ENCODE results near the gene SLC6A5. TPM values are rescaled to one million over a fixed set of nuclear protein-coding genes. Genes with fewer than 3 reads are reported as not detected.
A peak's percentile ranks its signal among the peaks of the same experiment; 100 is the strongest.

Gene SLC6A5
- total and polyA plus RNA-seq, 2 of the 4 experiments (the other 2 are of a cell fraction) = not detected

GRCh38 chr11:20638074-20638473 lies 38.7 kb downstream of the SLC6A5 start:
- H2AK5ac ChIP-seq (ENCODE audit: low read depth, low read length) = no peak overlapping the region
- dilution Hi-C loops (cut with HindIII; ENCODE audit: low sequenced_read_pairs, unreplicated experiment) (no loop called here), in situ Hi-C loops (cut with MboI; ENCODE audit: low sequenced_read_pairs) (no loop called here)

More at GRCh38 chr11:20638074-20638473, 38.7 kb downstream of the SLC6A5 start:
- no peak for DNase-seq
- no peak overlapping the region for H4K5ac ChIP-seq (ENCODE audit: low read depth, low read length)
- no peaks in the 10 kb centered on the region for H3K79me1 ChIP-seq (ENCODE audit: low read depth in 1 of 2, low read length in 2 of 2)
- H4K20me1 ChIP-seq (ENCODE audit: insufficient read depth, low read length) = no peaks in the 10 kb centered on the region
- H4K8ac ChIP-seq (ENCODE audit: low read depth in 2 of 2, low read length in 2 of 2) = no peak overlapping the region
- no peak overlapping the region for H2BK20ac ChIP-seq (ENCODE audit: low read depth, low read length)
- H3K9ac ChIP-seq (ENCODE audit: low read depth, low read length) = no peak overlapping the region
- H3K18ac ChIP-seq (ENCODE audit: low read depth, low read length) = no peak overlapping the region
- no peak for ATAC-seq (ENCODE audit: low read depth)
- no peak overlapping the region for H3K27ac ChIP-seq (ENCODE audit: insufficient read depth, low read length)
- WGBS, 2 experiments (ENCODE audit: extremely low coverage in 2 of 2, insufficient read length in 1 of 2) = no CpG with 5 or more reads among the region's 7 CpGs
- no peaks in the 10 kb centered on the region for H3K9me1 ChIP-seq (ENCODE audit: insufficient read depth, low read length)
- H3K14ac ChIP-seq (replicated peaks; ENCODE audit: low read depth, low read length) = no peak overlapping the region
- H3K23ac ChIP-seq (ENCODE audit: low read depth, low read length) = no peak overlapping the region
- intact Hi-C loops (cut with micrococcal nuclease) = no loop called here
- no peak overlapping the region for H2BK15ac ChIP-seq (ENCODE audit: low read depth, low read length)
- BruUV-seq (replicated peaks) = no TSS peak
- TF ChIP-seq NFE2L2 (IDR thresholded peaks at IDR 0.05; ENCODE audit: low read depth, low read length) = no peak
- no peak for TF ChIP-seq RFX5 (IDR thresholded peaks at IDR 0.05; ENCODE audit: low read depth, low read length)
- TF ChIP-seq USF2 (IDR thresholded peaks at IDR 0.05; ENCODE audit: low read depth, low read length) = no peak
- no peak for TF ChIP-seq ELK1 (IDR thresholded peaks at IDR 0.05; ENCODE audit: borderline replicate concordance, low read depth, low read length)
- no peak for TF ChIP-seq MAZ (IDR thresholded peaks at IDR 0.05; ENCODE audit: borderline replicate concordance, low read depth, low read length)
- no peak for TF ChIP-seq RCOR1 (IDR thresholded peaks at IDR 0.05; ENCODE audit: insufficient replicate concordance, low read length)
- TF ChIP-seq CTCF (conservative IDR thresholded peaks at IDR 0.05; ENCODE audit: low read depth, low read length) = no peak
- TF ChIP-seq MAFK (IDR thresholded peaks at IDR 0.05; ENCODE audit: low read depth, low read length) = peak; percentile 83
- no peak for TF ChIP-seq RAD21 (IDR thresholded peaks at IDR 0.05; ENCODE audit: low read length)
- H2AK9ac ChIP-seq (replicated peaks; ENCODE audit: low read depth, low read length, poor library complexity) = no peak overlapping the region
- no peaks in the 10 kb centered on the region for H3K4me1 ChIP-seq (ENCODE audit: control insufficient read depth, insufficient read depth, low read length)
- ChIA-PET POLR2A (ENCODE audit: unreplicated experiment) (no interaction called here), CTCF (no interaction called here)
- no peak overlapping the region for H3K56ac ChIP-seq (ENCODE audit: extremely low read depth, insufficient read depth, low read length)
- H3K4ac ChIP-seq (ENCODE audit: low read depth, low read length) = no peak overlapping the region
- H3K36me3 ChIP-seq (ENCODE audit: control insufficient read depth, insufficient read depth, low read length) = no peaks in the 10 kb centered on the region
- no peak overlapping the region for H2AFZ ChIP-seq (replicated peaks; ENCODE audit: low read length, poor library complexity)
- no peak overlapping the region for H3K4me2 ChIP-seq (ENCODE audit: low read depth, low read length)
- no peaks in the 10 kb centered on the region for H3K9me3 ChIP-seq (ENCODE audit: control insufficient read depth, insufficient read depth, low read length)
- no peak overlapping the region for H3K4me3 ChIP-seq (ENCODE audit: insufficient read depth, low read depth, low read length)
- no peak overlapping the region for H4K91ac ChIP-seq (ENCODE audit: insufficient read depth, low read depth, low read length)
- no peaks in the 10 kb centered on the region for H3K27me3 ChIP-seq (ENCODE audit: control insufficient read depth, insufficient read depth, low read length)
- H2BK120ac ChIP-seq (ENCODE audit: low read depth, low read length) = no peak overlapping the region
- H2BK5ac ChIP-seq (ENCODE audit: low read depth, low read length, poor library complexity, severe bottlenecking) = no peak overlapping the region

All from IMR-90 (cell line).